SH-SY5Y (cell line): ENCODE measurements around the gene ARID3B.

Source experiments
- GATA2 ChIP-seq: IDR thresholded peaks from 2 replicates; pipeline ENCODE4 v1.6.1; 2011; ENCODE audit warnings: mild to moderate bottlenecking, low read depth, low read length
- GATA3 ChIP-seq: IDR thresholded peaks from 2 replicates; pipeline ENCODE4 v1.6.1; 2011; ENCODE audit warnings: low read depth, mild to moderate bottlenecking, low read length, moderate library complexity

Gene ARID3B

GRCh38 chr15:74547616-74548015 lies 6.6 kb downstream of the ARID3B start:
- TF ChIP-seq GATA3 (no peak), GATA2 (no peak)

GRCh38 chr15:74548241-74548640 lies 7.2 kb downstream of the ARID3B start:
- TF ChIP-seq GATA2 (no peak), GATA3 (no peak)

GRCh38 chr15:74549816-74550215 lies 8.8 kb downstream of the ARID3B start:
- TF ChIP-seq GATA2 (no peak), GATA3 (no peak)

GRCh38 chr15:74551714-74552113 lies 10.7 kb downstream of the ARID3B start:
- TF ChIP-seq GATA3, result no peak
- TF ChIP-seq GATA2, result no peak

GRCh38 chr15:74552773-74553441 lies 11.9 kb downstream of the ARID3B start:
- TF ChIP-seq GATA3, result no peak
- TF ChIP-seq GATA2, result no peak

- TF ChIP-seq GATA2, result no peak
- TF ChIP-seq GATA3, result no peak
Measured at GRCh38 chr15:74555192-74555591, 14.2 kb downstream of the ARID3B start.

GRCh38 chr15:74558706-74559105 lies 17.7 kb downstream of the ARID3B start:
- TF ChIP-seq GATA3, result no peak
- TF ChIP-seq GATA2, result no peak

- TF ChIP-seq GATA2, result no peak
- no peak for TF ChIP-seq GATA3
Measured at GRCh38 chr15:74563442-74563841, 22.4 kb downstream of the ARID3B start.

- TF ChIP-seq GATA3 (no peak), GATA2 (no peak)
Measured at GRCh38 chr15:74564182-74564581, 23.2 kb downstream of the ARID3B start.

- TF ChIP-seq GATA2 (no peak), GATA3 (no peak)
Measured at GRCh38 chr15:74565381-74566085, 24.5 kb downstream of the ARID3B start.

- no peak for TF ChIP-seq GATA3
- TF ChIP-seq GATA2, result no peak
Measured at GRCh38 chr15:74568594-74568993, 27.6 kb downstream of the ARID3B start.

GRCh38 chr15:74569731-74570070 lies 28.7 kb downstream of the ARID3B start:
- TF ChIP-seq GATA2, result no peak

GRCh38 chr15:74571191-74571590 lies 30.2 kb downstream of the ARID3B start:
- no peak for TF ChIP-seq GATA3
- TF ChIP-seq GATA2, result no peak

- TF ChIP-seq GATA3 (no peak), GATA2 (no peak)
Measured at GRCh38 chr15:74573987-74574386, 33.0 kb downstream of the ARID3B start.

GRCh38 chr15:74578496-74578994 lies 37.5 kb downstream of the ARID3B start:
- no peak for TF ChIP-seq GATA3
- TF ChIP-seq GATA2, result no peak
